Sciatic nerve (tissue), 2 donors: ENCODE measurements around the gene DTX2. TPM values are rescaled to one million over a fixed set of nuclear protein-coding genes. Genes with fewer than 3 reads are reported as not detected.
"Not testable (repeated sequence)": the region's sequence is repeated elsewhere in the genome, so short reads cannot be mapped to it uniquely, and the experiment has no call there.

Experiments
- ATAC-seq: fragments of 200-7000 bp; cut with Tn5 transposase; one replicate; pipeline ENCODE4 v1.9.1; 2020; ENCODE audit warnings: mild to moderate bottlenecking, moderate library complexity
- DNase-seq: peaks from one replicate; pipeline ENCODE4 v3.0.0-alpha.2; 2020; ENCODE audit warnings: low spot score
- intact Hi-C: fragments of 100-400 bp; cut with DNase I; formaldehyde crosslinking; loops from one replicate; pipeline ENCODE4 v1.14.2; 2022
- total RNA-seq: library from RNA; stranded (reverse); fragmentation: NEBNext Ultra II Directional; extraction: Animal tissue kit (Norgen Biotek cat#: 25700); gene quantifications from one replicate; pipeline ENCODE4 v1.2.1, GENCODE V29; 2021
- donor health status: DM: no; HTN: no; CAD: no.
- donor health status: DM: no; HTN: no; CAD: no.

DTX2 gene
- total RNA-seq, 1 donor from 2014 or later = 41.2 TPM

- DNase-seq, intact Hi-C loops: not testable (repeated sequence)
- peak; percentile 7 for ATAC-seq
Observed at GRCh38 chr7:76482660-76483059, 21.2 kb downstream of the DTX2 start.

GRCh38 chr7:76483081-76483480, 21.6 kb downstream of the DTX2 start:
- intact Hi-C loops, ATAC-seq, DNase-seq: not testable (repeated sequence)

DNA sequence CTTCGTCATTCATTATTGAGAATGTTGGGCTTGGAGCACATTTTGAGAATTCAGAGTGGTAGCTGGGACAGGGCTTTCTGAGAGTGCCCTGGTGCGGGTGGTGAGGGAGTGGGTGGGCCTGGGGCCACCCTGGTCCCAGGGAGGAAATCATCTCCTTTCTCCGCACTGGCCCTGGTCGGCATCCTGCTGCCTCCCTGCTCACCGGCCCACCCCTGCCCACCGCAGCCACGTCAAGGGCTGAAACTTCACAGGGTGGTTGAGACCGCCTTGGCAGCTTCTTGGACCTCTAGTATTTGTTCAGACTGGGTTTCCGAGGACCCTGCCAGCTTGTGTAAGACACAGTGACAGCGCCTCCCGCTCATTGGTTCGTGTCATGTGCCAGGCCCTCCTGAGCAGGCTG, 22.9 kb downstream of the DTX2 start:
- ATAC-seq, intact Hi-C loops, DNase-seq: not testable (repeated sequence)

DNA sequence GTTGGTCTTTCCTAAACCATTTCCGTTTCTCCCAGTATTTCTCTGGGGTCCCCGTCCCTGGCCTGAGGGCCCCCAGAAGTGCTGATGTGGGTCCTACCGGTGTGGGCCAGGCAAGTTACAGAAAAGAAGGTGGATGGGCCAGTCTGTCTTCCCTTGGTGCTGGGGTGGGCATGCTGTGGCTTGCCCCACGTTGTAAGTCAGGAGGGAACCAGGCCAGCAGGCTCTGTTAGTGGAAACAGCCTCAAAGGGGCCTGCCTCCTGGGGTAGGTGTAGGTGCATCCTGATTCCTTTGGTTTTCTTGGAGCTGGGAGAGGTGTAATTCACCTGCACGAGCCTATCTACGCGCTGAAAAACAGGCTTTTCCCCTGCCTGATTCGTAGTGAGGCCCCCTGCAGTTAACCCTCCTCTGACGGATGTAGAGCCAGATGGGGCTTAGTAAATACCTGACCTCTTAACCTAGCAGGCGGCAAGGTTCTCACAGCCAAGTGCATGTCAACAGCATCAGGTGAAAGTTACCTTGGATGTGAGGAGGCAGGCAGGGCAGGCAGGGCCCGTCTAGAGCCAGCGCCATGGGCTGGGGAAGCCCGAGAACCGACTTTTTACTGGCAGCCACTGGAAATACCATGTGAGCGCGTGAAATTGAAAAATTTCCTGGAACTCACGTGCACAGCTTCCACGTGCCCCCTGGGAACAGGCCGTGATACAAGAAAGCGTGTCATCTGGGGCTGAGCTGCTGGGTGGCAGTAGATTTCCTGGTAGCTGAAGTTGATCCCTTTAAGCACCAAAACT, 24.5 kb downstream of the DTX2 start:
- intact Hi-C loops = not testable (repeated sequence)
- peak; percentile 55 for ATAC-seq

GRCh38 chr7:76486618-76487017, 25.1 kb downstream of the DTX2 start:
- ATAC-seq = peak; percentile 58
- intact Hi-C loops, DNase-seq: not testable (repeated sequence)

More for the DNA sequence above, 24.5 kb downstream of the DTX2 start:
- DNase-seq = not testable (repeated sequence)

GRCh38 chr7:76487969-76488368, 26.5 kb downstream of the DTX2 start:
- intact Hi-C loops, ATAC-seq: not testable (repeated sequence)

DNA sequence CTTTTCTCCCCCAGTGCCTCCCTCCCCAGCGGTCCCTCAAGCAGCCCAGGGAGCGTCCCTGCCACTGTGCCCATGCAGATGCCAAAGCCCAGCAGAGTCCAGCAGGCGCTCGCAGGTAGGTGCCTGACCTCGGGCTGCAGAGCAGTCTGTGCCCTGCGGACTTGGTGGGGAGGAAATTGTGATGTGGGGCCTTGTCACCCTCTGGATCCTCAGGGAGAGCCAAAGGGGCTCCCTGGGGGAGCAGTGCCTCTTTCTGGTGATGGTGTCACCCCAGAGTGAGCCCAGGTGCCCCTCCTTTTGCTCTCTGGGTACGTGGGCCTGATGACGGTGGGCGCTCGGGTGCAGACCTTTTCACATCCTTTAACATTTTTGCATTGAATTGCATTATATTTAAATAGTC, 30.6 kb downstream of the DTX2 start:
- DNase-seq, ATAC-seq, intact Hi-C loops: not testable (repeated sequence)

More at GRCh38 chr7:76487969-76488368, 26.5 kb downstream of the DTX2 start:
- not testable (repeated sequence) for DNase-seq

- intact Hi-C loops, DNase-seq: not testable (repeated sequence)
Observed at GRCh38 chr7:76495717-76496116, 34.2 kb downstream of the DTX2 start.

DNA sequence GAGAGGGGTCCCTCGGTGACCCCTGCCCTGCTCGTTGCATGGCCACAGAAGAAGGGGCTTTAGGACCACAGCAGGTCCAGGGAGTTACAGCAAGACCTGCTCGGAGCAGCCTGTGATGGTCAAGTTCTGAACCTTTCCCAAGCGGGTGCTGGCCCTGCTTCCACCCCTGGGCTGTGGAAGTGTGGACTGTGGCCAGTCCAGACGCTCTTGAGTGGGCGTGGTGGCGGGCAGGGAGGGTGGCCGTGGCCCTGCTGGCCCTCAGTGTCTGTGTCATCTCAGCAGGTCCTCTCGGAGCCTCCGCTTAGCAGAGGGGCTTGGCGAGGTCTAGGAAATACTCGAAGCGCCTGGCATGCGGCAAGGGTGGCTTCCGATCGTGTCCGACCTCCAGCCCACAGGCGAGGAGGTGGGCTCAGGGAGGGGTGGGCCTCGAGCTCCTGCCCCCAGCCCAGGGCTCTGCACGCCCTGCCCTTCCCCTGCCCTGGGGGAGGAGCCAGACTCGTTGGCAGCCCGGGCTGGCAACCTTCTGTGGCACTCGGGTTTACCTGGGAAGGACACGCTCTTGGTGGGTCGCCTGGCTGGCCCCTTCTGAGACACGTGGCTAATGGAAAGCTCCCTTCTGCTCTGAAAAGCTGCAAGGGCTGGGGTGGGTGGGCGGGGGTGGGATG, 36.5 kb downstream of the DTX2 start:
- ATAC-seq, DNase-seq, intact Hi-C loops: not testable (repeated sequence)

More at GRCh38 chr7:76495717-76496116, 34.2 kb downstream of the DTX2 start:
- ATAC-seq = not testable (repeated sequence)

- intact Hi-C loops, ATAC-seq, DNase-seq: not testable (repeated sequence)
Observed at GRCh38 chr7:76498583-76499200, 37.2 kb downstream of the DTX2 start.

DNA sequence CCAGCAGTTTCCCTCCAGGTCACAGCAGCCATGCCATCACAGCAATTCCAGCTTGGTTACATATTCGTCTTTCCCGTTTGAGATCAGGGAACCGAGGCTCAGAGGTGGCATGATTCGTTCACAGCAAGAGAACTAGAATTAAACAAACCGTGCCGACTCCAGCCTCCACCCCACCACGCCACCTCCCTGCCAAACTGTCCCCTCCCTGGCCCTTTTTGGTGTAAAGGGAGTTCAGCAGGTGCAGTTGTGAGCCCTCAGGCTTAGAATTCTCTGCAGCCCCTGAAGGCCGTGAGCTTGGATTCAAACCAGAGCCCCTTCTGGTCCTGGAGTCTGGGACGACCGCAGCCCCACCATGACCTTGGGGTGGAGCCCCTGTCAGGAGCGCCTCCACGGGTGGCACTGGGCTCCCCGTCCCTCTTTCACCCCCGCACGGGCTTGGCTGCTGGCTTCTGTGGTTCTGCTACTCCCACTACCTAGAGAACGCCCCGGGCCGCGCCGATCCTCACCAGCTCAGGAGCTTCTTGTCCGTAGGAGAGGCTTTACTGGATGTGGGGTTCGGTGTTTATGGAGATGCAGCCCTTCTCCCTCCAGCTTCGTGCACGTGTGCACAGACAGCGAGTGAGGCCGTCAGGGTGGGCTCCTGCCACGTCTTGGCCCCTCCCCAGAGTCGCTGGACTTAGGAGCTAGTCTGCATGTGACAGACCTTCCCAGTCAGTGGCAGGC, 37.9 kb downstream of the DTX2 start:
- intact Hi-C loops, ATAC-seq, DNase-seq: not testable (repeated sequence)

GRCh38 chr7:76499924-76500241, 38.4 kb downstream of the DTX2 start:
- DNase-seq, intact Hi-C loops: not testable (repeated sequence)
- peak; percentile 45 for ATAC-seq

DNA sequence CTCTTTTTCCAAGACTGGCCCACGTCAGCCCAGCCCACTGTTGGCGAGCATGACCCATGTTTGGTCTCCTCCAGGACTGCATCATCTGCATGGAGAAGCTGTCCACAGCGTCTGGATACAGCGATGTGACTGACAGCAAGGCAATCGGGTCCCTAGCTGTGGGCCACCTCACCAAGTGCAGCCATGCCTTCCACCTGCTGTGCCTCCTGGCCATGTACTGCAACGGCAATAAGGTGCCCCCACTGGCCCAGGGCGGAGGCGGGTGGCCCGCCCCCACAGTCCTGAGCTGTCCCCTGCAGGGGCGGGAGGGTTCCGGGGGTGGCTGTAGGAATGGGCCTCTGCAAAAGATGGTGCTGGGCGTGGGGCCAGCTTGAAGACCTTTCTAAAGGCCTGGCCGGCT, 40.7 kb downstream of the DTX2 start:
- intact Hi-C loops, DNase-seq, ATAC-seq: not testable (repeated sequence)

DNA sequence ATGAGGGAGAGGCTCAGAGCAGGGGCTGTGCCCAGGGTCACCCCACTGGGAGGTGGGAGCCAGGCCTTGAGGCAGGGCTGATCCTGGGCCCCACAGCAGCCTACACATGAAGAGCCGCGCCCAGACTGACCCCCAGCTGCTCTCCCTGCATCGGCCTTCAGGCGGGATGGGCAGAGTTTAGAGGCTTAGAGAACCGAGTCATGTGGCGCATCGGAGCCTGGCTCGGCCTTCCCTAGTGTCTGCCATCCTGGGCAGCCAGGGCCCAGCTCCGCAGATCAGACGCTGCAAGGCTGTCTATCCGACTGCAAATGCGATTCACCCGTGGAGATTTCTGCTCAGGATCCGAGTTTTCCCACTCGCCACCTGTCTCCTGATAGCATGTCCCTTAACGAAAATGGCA, 41.3 kb downstream of the DTX2 start:
- intact Hi-C loops, DNase-seq, ATAC-seq: not testable (repeated sequence)

DNA sequence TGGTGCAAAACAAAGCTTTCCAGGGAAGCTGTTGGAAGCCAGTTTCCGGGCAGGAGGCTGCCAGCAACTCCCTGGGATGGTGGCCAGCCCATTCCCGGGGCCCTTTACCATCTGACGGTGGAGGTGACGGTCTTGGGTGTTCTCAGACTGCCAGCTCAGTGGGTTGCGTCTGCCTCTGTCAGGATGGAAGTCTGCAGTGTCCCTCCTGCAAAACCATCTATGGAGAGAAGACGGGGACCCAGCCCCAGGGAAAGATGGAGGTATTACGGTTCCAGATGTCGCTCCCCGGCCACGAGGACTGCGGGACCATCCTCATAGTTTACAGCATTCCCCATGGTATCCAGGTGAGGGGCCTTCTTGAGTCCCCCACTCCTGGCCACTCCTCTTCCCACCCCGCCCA, 41.7 kb downstream of the DTX2 start:
- DNase-seq, ATAC-seq, intact Hi-C loops: not testable (repeated sequence)

GRCh38 chr7:76504351-76505167, 43.0 kb downstream of the DTX2 start:
- DNase-seq, ATAC-seq, intact Hi-C loops: not testable (repeated sequence)

- no peak for DNase-seq
- intact Hi-C loops = no loop called here
- no peak for ATAC-seq
Observed at GRCh38 chr7:76505168-76506080, 43.9 kb downstream of the DTX2 start.
